ENCODE data around the gene MSANTD4. TPM values are rescaled to one million over a fixed set of nuclear protein-coding genes. Genes with fewer than 3 reads are reported as not detected.
A peak's percentile ranks its signal among the peaks of the same experiment; 100 is the strongest.

The MSANTD4 gene
- total RNA-seq, 4 donors from 2014 or later, result 3.0 to 13.5 (median 6.7) TPM

DNA sequence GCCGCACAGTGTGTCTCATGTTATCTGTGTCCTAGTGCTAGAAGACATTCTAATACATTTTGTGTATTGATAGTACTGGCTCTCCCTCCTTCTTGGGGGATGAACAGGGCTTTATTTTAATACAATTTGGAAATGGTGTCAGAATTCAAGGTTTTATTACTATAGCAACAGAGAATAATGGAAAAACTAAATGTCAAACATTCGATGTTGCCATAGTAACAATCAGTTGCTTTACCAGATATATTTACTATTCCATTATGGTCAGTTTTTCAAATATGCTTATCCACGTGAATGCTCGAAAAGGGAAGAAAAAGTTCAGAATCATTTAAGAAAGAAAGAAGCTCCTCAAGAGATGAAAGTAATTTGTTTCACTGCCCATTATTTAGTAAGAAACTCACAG, 8.6 kb upstream of the MSANTD4 start:
- intact Hi-C loops (cut with DNase I), result no loop called here
- H3K9me3 ChIP-seq, result no peaks in the 10 kb centered on the region
- no peak overlapping the region for H3K27ac ChIP-seq
- no peak overlapping the region for H3K4me3 ChIP-seq
- 64 to 65% methylated on average over 4 of the region's 4 CpGs for WGBS, 2 donors
- TF ChIP-seq, protein P1, sequence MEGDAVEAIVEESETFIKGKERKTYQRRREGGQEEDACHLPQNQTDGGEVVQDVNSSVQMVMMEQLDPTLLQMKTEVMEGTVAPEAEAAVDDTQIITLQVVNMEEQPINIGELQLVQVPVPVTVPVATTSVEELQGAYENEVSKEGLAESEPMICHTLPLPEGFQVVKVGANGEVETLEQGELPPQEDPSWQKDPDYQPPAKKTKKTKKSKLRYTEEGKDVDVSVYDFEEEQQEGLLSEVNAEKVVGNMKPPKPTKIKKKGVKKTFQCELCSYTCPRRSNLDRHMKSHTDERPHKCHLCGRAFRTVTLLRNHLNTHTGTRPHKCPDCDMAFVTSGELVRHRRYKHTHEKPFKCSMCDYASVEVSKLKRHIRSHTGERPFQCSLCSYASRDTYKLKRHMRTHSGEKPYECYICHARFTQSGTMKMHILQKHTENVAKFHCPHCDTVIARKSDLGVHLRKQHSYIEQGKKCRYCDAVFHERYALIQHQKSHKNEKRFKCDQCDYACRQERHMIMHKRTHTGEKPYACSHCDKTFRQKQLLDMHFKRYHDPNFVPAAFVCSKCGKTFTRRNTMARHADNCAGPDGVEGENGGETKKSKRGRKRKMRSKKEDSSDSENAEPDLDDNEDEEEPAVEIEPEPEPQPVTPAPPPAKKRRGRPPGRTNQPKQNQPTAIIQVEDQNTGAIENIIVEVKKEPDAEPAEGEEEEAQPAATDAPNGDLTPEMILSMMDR (IDR thresholded peaks at IDR 0.05), result no peak
- TF ChIP-seq POLR2A (IDR thresholded peaks at IDR 0.05), result no peak
- no peaks in the 10 kb centered on the region for H3K4me1 ChIP-seq
- H3K27me3 ChIP-seq, result peaks cover 0 to 11% (median 0%) of the 10 kb centered on the region in 4 donors
- DNase-seq, result no peak
- no peaks in the 10 kb centered on the region for H3K36me3 ChIP-seq

DNA sequence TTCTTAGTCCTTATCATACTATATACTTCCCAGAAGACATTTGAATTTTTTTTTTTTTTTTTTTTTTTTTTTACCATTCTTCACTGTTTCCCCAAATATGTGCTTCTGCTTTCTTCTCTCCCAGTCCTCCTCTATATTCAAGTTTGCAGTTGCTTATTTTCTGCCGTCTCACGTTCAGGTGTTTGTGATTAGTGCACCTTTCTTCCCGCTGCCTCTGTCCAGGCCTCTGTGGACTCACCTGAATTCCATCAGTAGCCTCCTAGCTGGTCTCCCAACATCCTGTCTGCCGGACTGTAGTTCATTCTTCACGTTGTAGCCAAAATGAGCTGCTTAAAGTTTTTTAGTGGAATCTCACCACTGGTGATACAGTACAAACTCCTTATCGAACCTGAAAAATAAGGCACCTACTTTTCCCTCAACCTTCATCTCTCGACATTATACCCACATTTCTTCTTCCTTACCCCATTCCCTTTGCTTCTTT, 795 bp upstream of the MSANTD4 start:
- 91 to 93% methylated on average over 7 of the region's 7 CpGs for WGBS, 2 donors
- intact Hi-C loops (cut with DNase I), result no loop called here
- TF ChIP-seq, protein P1 (IDR thresholded peaks at IDR 0.05), result no peak
- no peak for TF ChIP-seq POLR2A (IDR thresholded peaks at IDR 0.05)
- no peaks in the 10 kb centered on the region for H3K36me3 ChIP-seq
- H3K27ac ChIP-seq, result peak overlapping the region in 3 of 4 donors; percentile 64 to 83 (median 74)
- H3K4me3 ChIP-seq, result peak overlapping the region; percentile 78 to 96 (median 80)
- H3K4me1 ChIP-seq, result peaks cover 0 to 41% (median 9%) of the 10 kb centered on the region in 3 donors
- DNase-seq, result no peak
- peaks cover 0 to 3% (median 0%) of the 10 kb centered on the region in 4 donors for H3K27me3 ChIP-seq
- H3K9me3 ChIP-seq, result no peaks in the 10 kb centered on the region

DNA sequence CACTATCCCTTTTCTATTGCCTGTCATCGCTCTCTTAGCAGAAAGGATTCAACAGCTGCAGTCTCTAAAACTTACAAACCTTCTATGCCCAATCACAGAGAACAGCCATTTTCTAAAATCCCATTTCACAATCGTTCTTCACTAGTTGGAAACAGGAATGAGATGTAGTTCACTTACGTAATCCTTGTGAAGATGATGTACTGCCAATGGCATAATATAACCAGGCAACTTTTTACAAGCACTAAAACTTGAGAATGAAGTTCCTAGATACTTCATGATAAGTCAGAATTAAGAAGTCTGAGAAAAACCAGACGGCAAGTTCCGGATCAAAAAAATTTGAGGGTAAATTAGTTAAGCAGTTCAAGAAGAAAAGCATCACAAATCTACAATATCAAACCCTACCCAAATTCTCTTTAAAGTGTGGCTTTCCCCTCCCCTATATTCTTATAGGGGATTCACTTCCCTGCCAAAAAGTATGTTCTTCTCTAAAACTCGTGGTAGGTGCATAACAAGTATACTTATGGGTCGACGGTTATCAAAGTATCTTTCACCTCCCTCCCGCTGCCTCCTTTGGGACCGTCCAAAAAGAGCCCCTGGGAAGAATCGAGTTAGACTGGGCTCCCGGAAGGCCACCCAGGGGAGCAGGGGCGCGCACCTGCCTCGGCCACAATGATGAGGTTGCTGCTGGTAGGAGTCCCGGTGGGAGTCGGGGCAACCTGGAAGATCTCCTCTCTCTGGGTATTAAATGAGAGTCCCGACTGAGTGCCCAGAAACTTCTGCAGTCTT, 666 bp downstream of the MSANTD4 start:
- no peaks in the 10 kb centered on the region for H3K9me3 ChIP-seq
- TF ChIP-seq, protein P1 (IDR thresholded peaks at IDR 0.05), result no peak
- TF ChIP-seq POLR2A (IDR thresholded peaks at IDR 0.05), result no peak
- H3K27ac ChIP-seq, result peak overlapping the region; percentile 65 to 83 (median 78)
- intact Hi-C loops (cut with DNase I), result no loop called here
- no peak for DNase-seq
- no peaks in the 10 kb centered on the region for H3K27me3 ChIP-seq
- H3K4me3 ChIP-seq, result peak overlapping the region; percentile 78 to 96 (median 80)
- 24 to 26% methylated on average over 14 to 15 of the region's 18 CpGs for WGBS, 2 donors
- H3K4me1 ChIP-seq, result peaks cover 0 to 41% (median 9%) of the 10 kb centered on the region in 3 donors
- no peaks in the 10 kb centered on the region for H3K36me3 ChIP-seq

DNA sequence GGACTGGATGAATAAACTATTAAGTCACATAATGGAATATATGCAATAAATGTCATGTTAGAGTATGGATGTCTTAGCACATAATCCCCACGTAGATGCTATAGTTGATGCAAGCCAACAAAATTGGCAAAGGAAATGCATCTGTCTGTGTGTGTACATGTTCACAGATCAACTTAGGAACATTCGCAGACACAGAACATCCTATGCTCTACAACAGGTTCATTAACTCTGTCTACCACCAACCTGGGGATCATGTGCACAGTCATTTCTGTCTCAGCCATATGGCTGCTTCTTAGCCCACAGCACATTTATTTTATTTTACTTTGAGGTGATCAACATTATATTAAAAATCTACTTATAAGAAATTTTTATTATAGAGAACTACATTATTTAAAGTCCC, 4.9 kb downstream of the MSANTD4 start:
- Histone ChIP-seq H3K27me3 (no peaks in the 10 kb centered on the region), H3K4me3 (no peak overlapping the region), H3K36me3 (peaks cover 0 to 4% (median 0%) of the 10 kb centered on the region in 3 donors), H3K4me1 (peaks cover 0 to 34% (median 9%) of the 10 kb centered on the region in 3 donors), H3K9me3 (no peaks in the 10 kb centered on the region), H3K27ac (no peak overlapping the region)
- no peak for DNase-seq
- 65 to 81% methylated on average over 2 of the region's 2 CpGs for WGBS, 2 donors
- intact Hi-C loops (cut with DNase I), result no loop called here
- no peak for TF ChIP-seq POLR2A (IDR thresholded peaks at IDR 0.05)
- TF ChIP-seq, protein P1 (IDR thresholded peaks at IDR 0.05), result no peak

DNA sequence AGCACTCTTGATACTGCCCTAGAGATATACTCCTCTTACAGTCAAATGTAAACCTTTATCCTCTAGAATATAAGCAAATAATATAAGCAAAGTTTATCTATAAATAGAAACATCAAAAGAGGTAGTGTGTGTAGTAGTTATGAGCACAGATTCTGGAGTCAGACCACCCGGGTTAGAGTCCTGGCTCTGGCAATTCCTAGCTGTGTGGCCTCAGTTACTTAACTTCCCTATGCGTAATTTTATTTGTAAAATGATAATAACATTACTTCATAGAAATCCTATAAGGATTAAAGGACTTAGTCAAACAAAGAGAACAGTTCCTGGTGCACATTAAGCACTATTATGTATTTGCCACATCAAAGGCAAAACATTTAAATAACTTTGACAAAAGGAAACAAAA, 7.0 kb downstream of the MSANTD4 start:
- intact Hi-C loops (cut with DNase I), result no loop called here
- no peak for DNase-seq
- H3K4me3 ChIP-seq, result no peak overlapping the region
- peaks cover 0 to 17% (median 0%) of the 10 kb centered on the region in 3 donors for H3K4me1 ChIP-seq
- 33 to 58% methylated on average over 2 of the region's 2 CpGs for WGBS, 2 donors
- H3K27me3 ChIP-seq, result no peaks in the 10 kb centered on the region
- H3K36me3 ChIP-seq, result peaks cover 0 to 18% (median 7%) of the 10 kb centered on the region in 3 donors
- no peak for TF ChIP-seq POLR2A (IDR thresholded peaks at IDR 0.05)
- TF ChIP-seq, protein P1 (IDR thresholded peaks at IDR 0.05), result no peak
- no peaks in the 10 kb centered on the region for H3K9me3 ChIP-seq
- no peak overlapping the region for H3K27ac ChIP-seq
